Upper lobe of right lung (tissue), 1 donor: ENCODE measurements around the gene ZNF777. TPM values are rescaled to one million over a fixed set of nuclear protein-coding genes. Genes with fewer than 3 reads are reported as not detected.
A peak's percentile ranks its signal among the peaks of the same experiment; 100 is the strongest.

Experiments
- ATAC-seq: fragments of 200-7000 bp; cut with Tn5 transposase; one replicate; pipeline ENCODE4 v1.9.1; 2020; ENCODE audit warnings: mild to moderate bottlenecking, moderate library complexity
- DNase-seq: peaks from one replicate; pipeline ENCODE4 v3.0.0-alpha.2; 2020
- H3K27ac ChIP-seq: fragments of 200-600 bp; one replicate; pipeline ENCODE4 v1.8.0; 2022
- H3K27me3 ChIP-seq: fragments of 200-600 bp; one replicate; pipeline ENCODE4 v1.8.0; 2022; ENCODE audit warnings: mild to moderate bottlenecking
- H3K36me3 ChIP-seq: fragments of 200-600 bp; one replicate; pipeline ENCODE4 v1.8.0; 2022
- H3K4me1 ChIP-seq: fragments of 200-600 bp; one replicate; pipeline ENCODE4 v1.8.0; 2022
- H3K4me3 ChIP-seq: fragments of 200-600 bp; one replicate; pipeline ENCODE4 v1.8.0; 2022; ENCODE audit warnings: mild to moderate bottlenecking
- H3K9me3 ChIP-seq: fragments of 200-600 bp; one replicate; pipeline ENCODE4 v1.8.0; 2022
- intact Hi-C: fragments of 100-400 bp; cut with DNase I; formaldehyde crosslinking; loops from one replicate; pipeline ENCODE4 v1.11.0; 2022
- total RNA-seq: library from RNA; stranded (reverse); fragmentation: NEBNext Ultra II Directional; extraction: Animal tissue kit (Norgen Biotek cat#: 25700); gene quantifications from one replicate; pipeline ENCODE4 v1.2.1, GENCODE V29; 2021
- TF ChIP-seq, protein P1 (sequence below): fragments of 200-600 bp; IDR thresholded peaks from one replicate; pipeline ENCODE4 v1.8.0; 2022; ENCODE audit warnings: antibody characterized with exemption
- donor health status: DM: no; HTN: yes; CAD: no; lungs with severe emphysema.

ZNF777 gene
- total RNA-seq, 1 donor from 2014 or later = 11.3 TPM

DNA sequence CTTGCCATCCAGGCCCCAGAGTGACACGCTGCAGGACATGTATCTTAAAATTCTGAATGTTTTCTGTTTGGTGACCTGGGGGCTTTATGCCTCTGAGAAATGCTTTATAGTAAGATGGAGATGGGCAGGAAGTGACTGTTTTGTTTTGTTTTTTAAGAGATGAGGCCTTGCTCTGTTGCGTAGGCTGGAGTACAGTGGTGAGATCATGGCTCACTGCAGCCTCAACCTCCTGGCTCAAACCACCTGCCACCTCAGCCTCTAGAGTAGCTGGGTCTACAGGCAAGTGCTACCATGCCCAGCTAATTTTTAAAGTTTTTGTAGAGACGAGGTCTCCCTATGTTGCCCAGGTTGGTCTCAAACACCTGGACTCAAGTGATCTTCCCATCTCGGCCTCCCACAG lies 20.6 kb downstream of the ZNF777 start:
- H3K36me3 ChIP-seq = peaks cover 32% of the 10 kb centered on the region
- no peaks in the 10 kb centered on the region for H3K9me3 ChIP-seq
- TF ChIP-seq, protein P1, sequence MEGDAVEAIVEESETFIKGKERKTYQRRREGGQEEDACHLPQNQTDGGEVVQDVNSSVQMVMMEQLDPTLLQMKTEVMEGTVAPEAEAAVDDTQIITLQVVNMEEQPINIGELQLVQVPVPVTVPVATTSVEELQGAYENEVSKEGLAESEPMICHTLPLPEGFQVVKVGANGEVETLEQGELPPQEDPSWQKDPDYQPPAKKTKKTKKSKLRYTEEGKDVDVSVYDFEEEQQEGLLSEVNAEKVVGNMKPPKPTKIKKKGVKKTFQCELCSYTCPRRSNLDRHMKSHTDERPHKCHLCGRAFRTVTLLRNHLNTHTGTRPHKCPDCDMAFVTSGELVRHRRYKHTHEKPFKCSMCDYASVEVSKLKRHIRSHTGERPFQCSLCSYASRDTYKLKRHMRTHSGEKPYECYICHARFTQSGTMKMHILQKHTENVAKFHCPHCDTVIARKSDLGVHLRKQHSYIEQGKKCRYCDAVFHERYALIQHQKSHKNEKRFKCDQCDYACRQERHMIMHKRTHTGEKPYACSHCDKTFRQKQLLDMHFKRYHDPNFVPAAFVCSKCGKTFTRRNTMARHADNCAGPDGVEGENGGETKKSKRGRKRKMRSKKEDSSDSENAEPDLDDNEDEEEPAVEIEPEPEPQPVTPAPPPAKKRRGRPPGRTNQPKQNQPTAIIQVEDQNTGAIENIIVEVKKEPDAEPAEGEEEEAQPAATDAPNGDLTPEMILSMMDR = no peak
- H3K27ac ChIP-seq = no peak overlapping the region
- no peaks in the 10 kb centered on the region for H3K4me1 ChIP-seq
- no peak overlapping the region for H3K4me3 ChIP-seq
- H3K27me3 ChIP-seq = no peaks in the 10 kb centered on the region
- ATAC-seq (no peak), DNase-seq (no peak)
- intact Hi-C loops = no loop called here

- Histone ChIP-seq H3K4me1 (no peaks in the 10 kb centered on the region), H3K27ac (no peak overlapping the region), H3K27me3 (no peaks in the 10 kb centered on the region), H3K36me3 (peaks cover 47% of the 10 kb centered on the region), H3K4me3 (no peak overlapping the region), H3K9me3 (no peaks in the 10 kb centered on the region)
- intact Hi-C loops = no loop called here
- DNase-seq = no peak
- no peak for ATAC-seq
- TF ChIP-seq, protein P1 = no peak
These were observed 24.5 kb downstream of the ZNF777 start for GRCh38 chr7:149436358-149436757.

GRCh38 chr7:149433124-149433523 lies 27.7 kb downstream of the ZNF777 start:
- TF ChIP-seq, protein P1 = no peak
- H3K27me3 ChIP-seq = no peaks in the 10 kb centered on the region
- H3K27ac ChIP-seq = no peak overlapping the region
- no peaks in the 10 kb centered on the region for H3K9me3 ChIP-seq
- no peaks in the 10 kb centered on the region for H3K4me1 ChIP-seq
- intact Hi-C loops = no loop called here
- H3K4me3 ChIP-seq = no peak overlapping the region
- DNase-seq (no peak), ATAC-seq (no peak)
- H3K36me3 ChIP-seq = peaks cover 47% of the 10 kb centered on the region

DNA sequence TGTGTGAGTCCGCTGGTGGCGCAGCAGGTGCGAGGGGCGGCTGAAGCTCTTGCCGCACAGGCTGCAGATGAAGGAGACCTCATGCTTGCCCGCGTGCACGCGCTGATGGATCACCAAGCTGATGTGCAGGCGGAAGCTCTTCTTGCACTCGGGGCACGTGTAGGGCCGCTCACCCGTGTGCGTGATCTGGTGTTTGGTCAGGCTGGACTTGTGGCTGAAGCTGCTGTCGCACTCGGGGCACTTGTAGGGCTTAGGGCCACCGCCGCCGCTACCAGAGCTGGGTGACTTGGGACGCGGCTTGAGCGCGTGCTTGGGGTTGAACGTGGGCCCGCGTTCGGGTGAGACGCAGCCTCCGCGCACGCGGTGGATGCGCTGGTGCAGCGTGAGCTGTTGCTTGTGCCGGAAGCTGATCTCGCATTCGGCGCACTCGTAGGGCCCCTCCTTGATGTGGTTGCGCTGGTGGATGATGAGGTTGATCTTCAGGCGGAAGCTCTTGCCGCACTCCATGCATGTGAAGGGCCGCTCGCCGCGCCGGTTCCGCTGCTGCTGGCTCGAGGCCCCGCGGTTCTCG lies 28.7 kb downstream of the ZNF777 start:
- no peaks in the 10 kb centered on the region for H3K9me3 ChIP-seq
- no peaks in the 10 kb centered on the region for H3K4me1 ChIP-seq
- ATAC-seq (peak; percentile 10), DNase-seq (no peak)
- intact Hi-C loops = no loop called here
- no peak overlapping the region for H3K27ac ChIP-seq
- peaks cover 47% of the 10 kb centered on the region for H3K36me3 ChIP-seq
- TF ChIP-seq, protein P1 = no peak
- no peak overlapping the region for H3K4me3 ChIP-seq
- no peaks in the 10 kb centered on the region for H3K27me3 ChIP-seq

GRCh38 chr7:149431486-149432120 lies 29.3 kb downstream of the ZNF777 start:
- Histone ChIP-seq H3K36me3 (peaks cover 45% of the 10 kb centered on the region), H3K9me3 (no peaks in the 10 kb centered on the region), H3K4me1 (no peaks in the 10 kb centered on the region), H3K4me3 (no peak overlapping the region), H3K27me3 (no peaks in the 10 kb centered on the region), H3K27ac (no peak overlapping the region)
- intact Hi-C loops = no loop called here
- TF ChIP-seq, protein P1 = no peak
- no peak for ATAC-seq
- DNase-seq = no peak
